Prostate gland (tissue), 2 donors: ENCODE results near the gene SOX30. TPM values are rescaled to one million over a fixed set of nuclear protein-coding genes. Genes with fewer than 3 reads are reported as not detected.
"Not testable (repeated sequence)": the region's sequence is repeated elsewhere in the genome, so short reads cannot be mapped to it uniquely, and the experiment has no call there.

Experiments used
- DNase-seq: peaks from one replicate; pipeline ENCODE4 v3.0.0-alpha.2; 2019; ENCODE audit warnings: low spot score
- H3K27ac ChIP-seq, 2 donors: fragments of 200-600 bp; sonication (generic); 2 replicates each; pipeline ENCODE4 v1.5.1; 2017 to 2019
- H3K27me3 ChIP-seq: fragments of 200-600 bp; sonication (generic); replicated peaks from 2 replicates; pipeline ENCODE4 v1.5.1; 2019; ENCODE audit not compliant: insufficient read depth
- H3K36me3 ChIP-seq, 2 donors: fragments of 200-600 bp; sonication (generic); 1 replicate in 1 of 2; 2 replicates in 1 of 2; pipeline versions ENCODE4 v1.5.1 to v1.8.1; 2017 to 2019
- H3K4me1 ChIP-seq: fragments of 200-600 bp; sonication (generic); replicated peaks from 2 replicates; pipeline ENCODE4 v1.5.1; 2019
- H3K4me3 ChIP-seq, 2 donors: fragments of 200-600 bp; sonication (generic); 2 replicates each; pipeline ENCODE4 v1.5.1; 2017 to 2019
- H3K9me3 ChIP-seq: fragments of 200-600 bp; sonication (generic); 2 replicates; pipeline ENCODE4 v1.5.1; 2017
- POLR2A ChIP-seq: fragments of 450-650 bp; IDR thresholded peaks from one replicate; pipeline ENCODE4 v1.6.1; 2016; ENCODE audit warnings: antibody characterized with exemption, mild to moderate bottlenecking
- POLR2AphosphoS5 ChIP-seq: sonication (generic); formaldehyde crosslinking; IDR thresholded peaks from one replicate; pipeline ENCODE4 v1.6.1; 2017; ENCODE audit warnings: antibody characterized with exemption
- WGBS: methylation state at CpG from one replicate; pipeline ENCODE4 v1.1.5; 2018; 5-methylcytosine and 5-hydroxymethylcytosine counted together
- intact Hi-C: fragments of 100-400 bp; cut with DNase I; formaldehyde crosslinking; loops from one replicate; pipeline ENCODE4 v1.14.2; 2022
- total RNA-seq, 2 donors: library from RNA; depleted of rRNA; stranded (reverse); fragments of >200 nt; gene quantifications; one replicate each; pipeline ENCODE4 v1.1.0, GENCODE V29; 2016
- TF ChIP-seq, protein P1 (sequence below), 4 experiments: fragments of 200-600 bp in 2 of 4; fragments of 450-650 bp in 2 of 4; sonication (generic) in 2 of 4; IDR thresholded peaks; 1 replicate in 3 of 4; 2 replicates in 1 of 4; pipeline ENCODE4 v1.5.1; 2016 to 2019; ENCODE audit warnings: antibody characterized with exemption in 4 of 4, mild to moderate bottlenecking in 2 of 4, moderate library complexity in 2 of 4

The SOX30 gene
- 10 to 100 TPM in 1 of 2 donors, not detected in 1; 14.4 TPM for total RNA-seq

DNA sequence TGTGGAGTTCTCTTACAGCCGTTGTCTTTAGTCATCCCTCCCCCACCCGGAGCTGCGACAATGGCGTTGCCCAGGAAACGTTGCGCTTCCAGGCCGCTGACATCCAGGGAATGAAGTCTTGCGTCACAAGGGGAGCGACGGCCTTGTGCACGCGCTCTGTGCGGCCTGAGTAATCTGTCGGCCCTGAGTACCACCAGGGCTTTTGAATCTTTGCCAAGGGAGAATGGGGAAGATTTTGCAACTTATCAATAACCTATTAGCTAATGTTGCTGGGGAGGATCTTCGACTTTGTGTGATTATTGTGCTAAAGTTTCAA is at the start of gene SOX30:
Gene SOX30 (minus strand): TSS at position 62 of the 316 bp plus-strand sequence. CDS start 360 bp downstream, outside the sequence.
- 91% methylated on average over 15 of the region's 15 CpGs for WGBS
- Histone ChIP-seq H3K27ac (no peak within 1 kb of the TSS), H3K4me1 (no peaks in the 10 kb centered on the region), H3K27me3 (no peaks in the 10 kb centered on the region), H3K9me3 (no peaks in the 10 kb centered on the region), H3K36me3 (no peaks in the 10 kb centered on the region), H3K4me3 (peak within 1 kb of the TSS; percentile 31 to 36)
- no peak for DNase-seq
- TF ChIP-seq POLR2A = no peak
- TF ChIP-seq, protein P1, sequence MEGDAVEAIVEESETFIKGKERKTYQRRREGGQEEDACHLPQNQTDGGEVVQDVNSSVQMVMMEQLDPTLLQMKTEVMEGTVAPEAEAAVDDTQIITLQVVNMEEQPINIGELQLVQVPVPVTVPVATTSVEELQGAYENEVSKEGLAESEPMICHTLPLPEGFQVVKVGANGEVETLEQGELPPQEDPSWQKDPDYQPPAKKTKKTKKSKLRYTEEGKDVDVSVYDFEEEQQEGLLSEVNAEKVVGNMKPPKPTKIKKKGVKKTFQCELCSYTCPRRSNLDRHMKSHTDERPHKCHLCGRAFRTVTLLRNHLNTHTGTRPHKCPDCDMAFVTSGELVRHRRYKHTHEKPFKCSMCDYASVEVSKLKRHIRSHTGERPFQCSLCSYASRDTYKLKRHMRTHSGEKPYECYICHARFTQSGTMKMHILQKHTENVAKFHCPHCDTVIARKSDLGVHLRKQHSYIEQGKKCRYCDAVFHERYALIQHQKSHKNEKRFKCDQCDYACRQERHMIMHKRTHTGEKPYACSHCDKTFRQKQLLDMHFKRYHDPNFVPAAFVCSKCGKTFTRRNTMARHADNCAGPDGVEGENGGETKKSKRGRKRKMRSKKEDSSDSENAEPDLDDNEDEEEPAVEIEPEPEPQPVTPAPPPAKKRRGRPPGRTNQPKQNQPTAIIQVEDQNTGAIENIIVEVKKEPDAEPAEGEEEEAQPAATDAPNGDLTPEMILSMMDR (IDR thresholded peaks at IDR 0.05) = no peak
- no peak for TF ChIP-seq POLR2AphosphoS5
- intact Hi-C loops = no loop called here

DNA sequence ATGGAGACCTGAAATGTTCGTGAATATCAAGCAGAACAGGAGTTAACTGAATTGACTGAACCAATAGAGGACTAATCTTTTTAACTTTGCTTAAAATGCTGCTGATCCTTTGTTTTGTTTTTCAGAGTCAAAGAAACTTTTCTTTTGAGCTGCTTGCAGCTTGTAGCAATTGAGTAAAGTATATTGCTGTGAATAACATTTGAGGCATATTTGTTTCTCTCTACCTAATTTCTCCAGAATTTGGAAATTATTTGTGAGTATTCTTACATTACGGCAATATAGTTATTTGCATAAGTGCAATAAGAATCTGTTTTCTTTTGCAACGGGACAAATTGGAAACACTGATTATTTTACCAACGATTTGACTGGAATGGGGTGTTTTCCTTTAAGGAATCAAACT is 46.4 kb upstream of the SOX30 start:
- DNase-seq, H3K27ac ChIP-seq, H3K4me3 ChIP-seq, H3K9me3 ChIP-seq, H3K36me3 ChIP-seq, H3K4me1 ChIP-seq, H3K27me3 ChIP-seq, intact Hi-C loops: not testable (repeated sequence)
- WGBS = 93% methylated on average over 4 of the region's 4 CpGs

DNA sequence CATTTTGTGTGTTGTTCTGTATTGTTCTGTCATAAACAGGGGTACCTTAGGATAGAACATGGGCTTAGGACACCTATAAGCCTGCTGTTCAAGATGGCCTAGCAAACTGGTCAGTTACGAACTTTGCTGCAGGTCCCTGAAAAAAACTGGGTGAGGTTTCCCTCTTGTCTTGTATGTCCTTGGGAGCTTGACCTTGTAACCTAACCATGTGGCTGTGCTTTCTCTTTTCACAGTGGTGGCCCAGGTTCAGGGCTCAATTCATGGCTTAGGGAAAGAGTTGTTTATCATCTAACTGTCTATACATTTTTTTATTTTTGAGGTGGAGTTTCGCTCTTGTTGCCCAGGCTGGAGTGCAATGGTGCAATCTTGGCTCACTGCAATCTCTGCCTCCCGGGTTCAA is 43.9 kb upstream of the SOX30 start:
- H3K36me3 ChIP-seq, H3K9me3 ChIP-seq, H3K27me3 ChIP-seq, H3K27ac ChIP-seq, H3K4me1 ChIP-seq, DNase-seq, intact Hi-C loops, H3K4me3 ChIP-seq: not testable (repeated sequence)
- WGBS = 96% methylated on average over 3 of the region's 3 CpGs

DNA sequence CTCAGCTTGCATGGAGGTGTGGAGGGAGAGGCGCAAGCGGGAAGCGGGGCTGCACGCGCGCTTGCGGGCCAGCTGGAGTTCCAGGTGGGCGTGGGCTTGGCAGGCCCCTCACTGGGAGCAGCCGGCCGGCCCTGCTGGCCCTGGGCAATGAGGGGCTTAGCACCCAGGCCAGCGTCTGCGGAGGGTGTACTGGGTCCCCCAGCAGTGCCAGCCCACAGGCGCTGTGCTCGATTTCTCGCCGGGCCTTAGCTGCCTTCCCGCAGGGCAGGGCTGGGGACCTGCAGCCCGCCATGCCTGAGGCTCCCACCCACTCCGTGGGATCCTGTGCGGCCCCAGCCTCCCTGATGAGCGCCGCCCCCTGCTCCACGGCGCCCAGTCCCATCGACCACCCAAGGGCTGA is 41.6 kb upstream of the SOX30 start:
- H3K4me1 ChIP-seq, H3K36me3 ChIP-seq, DNase-seq, H3K4me3 ChIP-seq, H3K27ac ChIP-seq, H3K9me3 ChIP-seq, intact Hi-C loops, H3K27me3 ChIP-seq: not testable (repeated sequence)
- WGBS = 89% methylated on average over 25 of the region's 25 CpGs

DNA sequence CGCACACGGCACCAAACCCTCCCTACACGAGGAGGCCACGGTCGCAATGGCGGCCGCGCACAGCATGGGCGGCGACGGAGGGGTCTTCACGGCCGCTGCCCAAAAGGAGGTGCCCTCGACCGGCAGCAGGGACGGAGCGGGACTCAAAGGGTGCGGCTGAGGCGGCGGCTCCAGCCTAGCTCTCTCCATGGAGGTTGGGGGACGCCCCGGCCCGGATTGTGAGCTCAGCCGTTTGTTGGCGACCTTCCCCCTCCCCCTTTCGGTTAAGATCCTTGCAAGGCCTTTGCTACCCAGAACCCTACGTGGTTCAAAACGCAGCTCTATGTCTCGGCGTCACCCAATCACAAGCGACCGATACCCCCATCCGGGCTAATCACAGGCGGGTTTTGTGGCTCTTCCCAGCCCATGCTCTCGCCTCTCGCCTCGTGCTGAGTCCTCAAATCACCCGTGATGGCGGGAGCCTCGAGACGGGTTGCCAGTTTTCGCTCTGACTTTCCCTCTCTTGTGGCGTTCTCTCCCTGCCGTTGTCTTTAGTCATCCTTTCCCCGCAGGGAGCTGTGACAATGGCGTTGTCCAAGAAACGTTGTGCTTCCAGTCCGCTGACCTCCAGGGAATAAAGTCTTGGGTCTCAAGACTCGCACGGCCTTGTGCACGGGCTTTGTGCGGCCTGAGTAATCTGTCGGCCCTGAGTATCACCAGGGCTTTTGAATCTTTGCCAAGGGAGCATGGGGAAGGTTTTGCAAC is 38.6 kb upstream of the SOX30 start:
- DNase-seq = no peak
- intact Hi-C loops = no loop called here
- TF ChIP-seq POLR2A (no peak), POLR2AphosphoS5 (no peak)
- TF ChIP-seq, protein P1 (IDR thresholded peaks at IDR 0.05) = no peak
- no peaks in the 10 kb centered on the region for H3K9me3 ChIP-seq
- H3K27ac ChIP-seq = no peak overlapping the region
- H3K4me3 ChIP-seq = no peak overlapping the region
- H3K36me3 ChIP-seq = no peaks in the 10 kb centered on the region
- H3K4me1 ChIP-seq = no peaks in the 10 kb centered on the region
- WGBS = 71% methylated on average over 49 of the region's 53 CpGs
- no peaks in the 10 kb centered on the region for H3K27me3 ChIP-seq

DNA sequence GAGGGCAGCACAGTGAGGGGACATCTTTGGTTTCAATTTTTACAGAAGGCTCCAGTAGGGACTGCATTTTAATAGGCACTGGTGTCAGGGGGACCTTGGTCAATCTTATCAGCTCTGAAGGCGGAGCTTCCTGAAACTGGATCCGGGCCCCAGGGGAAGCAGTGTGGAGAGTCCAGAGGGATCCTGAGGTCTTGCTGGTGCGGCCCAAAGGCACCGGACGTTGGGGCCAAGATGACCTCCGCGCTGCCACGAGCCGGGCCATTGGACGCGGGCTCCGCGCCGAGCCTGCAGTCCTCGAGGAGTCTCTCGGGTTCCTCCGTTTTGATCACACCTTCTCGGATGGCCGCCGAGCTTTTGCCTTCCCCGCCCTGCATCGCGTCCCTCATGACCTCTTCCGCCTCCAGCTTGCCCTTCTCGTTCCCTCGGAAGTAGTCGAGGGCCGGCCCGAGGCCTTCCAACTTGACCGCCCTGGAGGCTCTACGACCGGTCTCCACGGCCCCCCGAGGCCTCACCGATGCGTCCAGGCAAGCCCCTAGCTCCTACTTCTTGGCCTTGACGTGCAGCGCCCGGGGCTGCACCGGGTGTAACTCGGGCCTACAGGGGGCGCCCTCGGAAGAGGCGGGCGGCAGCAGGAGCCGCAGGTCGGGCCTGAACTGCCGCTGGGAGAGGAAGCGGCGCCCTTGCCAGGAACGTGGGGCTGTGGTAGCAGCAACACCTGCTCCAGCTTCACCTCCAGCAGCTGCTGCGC is 37.9 kb upstream of the SOX30 start:
- DNase-seq = no peak

More for the DNA sequence above, 37.9 kb upstream of the SOX30 start:
- Histone ChIP-seq H3K9me3 (no peaks in the 10 kb centered on the region), H3K36me3 (no peaks in the 10 kb centered on the region), H3K4me3 (no peak overlapping the region), H3K27me3 (no peaks in the 10 kb centered on the region), H3K27ac (no peak overlapping the region), H3K4me1 (no peaks in the 10 kb centered on the region)
- intact Hi-C loops = no loop called here
- TF ChIP-seq POLR2AphosphoS5 = no peak
- TF ChIP-seq, protein P1 (IDR thresholded peaks at IDR 0.05) = no peak
- TF ChIP-seq POLR2A = no peak
- 76% methylated on average over 48 of the region's 52 CpGs for WGBS
